Fibroblast of pulmonary artery (primary cell): ENCODE results near the gene SREBF1.

Experiments
- DNase-seq: peaks from one replicate; pipeline ENCODE4 v3.0.0-alpha.2; 2010; ENCODE audit warnings: low read depth
- H3K4me3 ChIP-seq: replicated peaks from 2 replicates; pipeline ENCODE4 v1.5.1; 2011; ENCODE audit warnings: low read depth, mild to moderate bottlenecking, control low read depth, low read length, moderate library complexity
- TF ChIP-seq, protein P1 (sequence below): IDR thresholded peaks from 2 replicates; pipeline ENCODE4 v1.5.1; 2011; ENCODE audit warnings: mild to moderate bottlenecking, control low read depth, low read length, inconsistent platforms; ENCODE audit errors: missing control alignments

Gene SREBF1

DNA sequence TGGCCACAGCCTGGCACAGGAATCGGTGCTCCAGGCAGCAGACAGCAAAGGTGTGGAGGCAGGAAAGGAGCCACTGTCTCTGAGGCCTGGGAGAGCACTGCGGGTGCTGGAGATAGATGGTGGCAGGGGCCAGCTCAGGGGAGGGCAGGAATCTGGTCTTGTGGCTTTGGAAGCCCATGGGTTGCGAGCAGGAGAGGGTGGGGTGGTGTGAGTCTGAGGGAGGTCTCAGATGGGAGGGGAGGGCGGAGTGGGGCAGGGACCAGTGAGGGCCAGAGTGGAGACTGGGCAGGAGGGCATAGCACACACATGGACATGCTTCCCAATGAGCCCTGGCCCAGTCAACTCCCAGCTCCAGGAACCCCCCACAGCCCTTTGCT lies 70.1 kb downstream of the SREBF1 start:
- no peak overlapping the region for H3K4me3 ChIP-seq
- TF ChIP-seq, protein P1, sequence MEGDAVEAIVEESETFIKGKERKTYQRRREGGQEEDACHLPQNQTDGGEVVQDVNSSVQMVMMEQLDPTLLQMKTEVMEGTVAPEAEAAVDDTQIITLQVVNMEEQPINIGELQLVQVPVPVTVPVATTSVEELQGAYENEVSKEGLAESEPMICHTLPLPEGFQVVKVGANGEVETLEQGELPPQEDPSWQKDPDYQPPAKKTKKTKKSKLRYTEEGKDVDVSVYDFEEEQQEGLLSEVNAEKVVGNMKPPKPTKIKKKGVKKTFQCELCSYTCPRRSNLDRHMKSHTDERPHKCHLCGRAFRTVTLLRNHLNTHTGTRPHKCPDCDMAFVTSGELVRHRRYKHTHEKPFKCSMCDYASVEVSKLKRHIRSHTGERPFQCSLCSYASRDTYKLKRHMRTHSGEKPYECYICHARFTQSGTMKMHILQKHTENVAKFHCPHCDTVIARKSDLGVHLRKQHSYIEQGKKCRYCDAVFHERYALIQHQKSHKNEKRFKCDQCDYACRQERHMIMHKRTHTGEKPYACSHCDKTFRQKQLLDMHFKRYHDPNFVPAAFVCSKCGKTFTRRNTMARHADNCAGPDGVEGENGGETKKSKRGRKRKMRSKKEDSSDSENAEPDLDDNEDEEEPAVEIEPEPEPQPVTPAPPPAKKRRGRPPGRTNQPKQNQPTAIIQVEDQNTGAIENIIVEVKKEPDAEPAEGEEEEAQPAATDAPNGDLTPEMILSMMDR, result no peak
- no peak for DNase-seq

DNA sequence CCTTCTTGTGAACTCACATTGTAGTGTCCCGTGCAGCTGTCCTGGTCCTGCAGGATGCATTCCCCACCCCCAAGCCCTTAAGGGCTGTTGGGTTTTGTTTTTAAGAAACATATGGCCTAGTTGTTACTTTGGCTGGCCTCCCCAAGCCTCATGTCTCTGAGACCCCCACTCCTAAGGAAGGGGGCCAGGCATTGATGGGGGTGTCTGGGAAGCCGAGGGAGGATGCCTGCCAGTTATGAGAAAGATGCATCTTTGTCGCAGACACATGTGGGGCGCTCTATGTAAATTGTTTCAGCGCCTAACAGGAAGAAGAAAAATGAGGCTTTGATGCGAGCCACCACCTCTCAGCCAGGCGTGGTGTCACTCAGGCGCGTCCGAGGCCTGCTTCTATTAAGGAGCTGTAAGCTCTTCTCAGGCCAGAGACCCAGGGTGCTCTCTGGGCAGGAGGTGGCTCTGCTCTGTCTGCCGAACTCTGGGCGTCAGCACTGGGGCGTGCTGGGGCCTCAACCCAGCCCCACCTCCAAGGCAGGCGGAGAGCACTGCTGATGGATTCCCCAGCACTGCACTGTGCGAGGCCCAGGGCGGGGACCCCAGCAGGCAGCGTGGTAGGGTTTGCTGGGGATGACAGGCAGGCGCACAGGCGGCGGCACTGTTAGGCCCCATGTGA lies 70.6 kb downstream of the SREBF1 start:
- TF ChIP-seq, protein P1, result no peak
- H3K4me3 ChIP-seq, result no peak overlapping the region
- no peak for DNase-seq

GRCh38 chr17:17765359-17766076 lies 71.3 kb downstream of the SREBF1 start:
- TF ChIP-seq, protein P1, result no peak
- no peak for DNase-seq

GRCh38 chr17:17763734-17764133 lies 73.1 kb downstream of the SREBF1 start:
- no peak for DNase-seq
- H3K4me3 ChIP-seq, result no peak overlapping the region
- TF ChIP-seq, protein P1, result no peak

More at GRCh38 chr17:17765359-17766076, 71.3 kb downstream of the SREBF1 start:
- no peak overlapping the region for H3K4me3 ChIP-seq

GRCh38 chr17:17763136-17763535 lies 73.7 kb downstream of the SREBF1 start:
- DNase-seq, result no peak
- TF ChIP-seq, protein P1, result no peak
- no peak overlapping the region for H3K4me3 ChIP-seq

DNA sequence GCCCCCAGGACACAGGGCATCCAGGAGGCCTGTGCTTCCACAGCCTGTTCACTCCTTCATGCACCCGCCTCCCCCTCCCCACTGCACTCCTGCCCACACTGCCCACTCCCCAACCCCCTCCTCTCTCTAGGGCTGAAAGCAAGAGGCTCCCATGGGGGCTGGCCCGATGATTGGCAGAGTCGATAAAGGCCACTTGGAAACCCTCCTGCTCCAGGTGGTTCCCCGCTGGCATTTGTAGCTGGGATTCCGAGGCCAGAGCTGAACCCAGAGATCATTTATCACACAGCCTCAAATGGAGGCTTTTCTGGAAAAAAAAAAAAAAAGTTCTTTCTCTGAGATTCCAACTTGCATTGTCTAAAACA lies 74.1 kb downstream of the SREBF1 start:
- TF ChIP-seq, protein P1, result no peak
- no peak overlapping the region for H3K4me3 ChIP-seq
- DNase-seq, result no peak
